MM.1S (cell line): ENCODE data around the gene YY1AP1.
"Not testable (repeated sequence)": the region's sequence is repeated elsewhere in the genome, so short reads cannot be mapped to it uniquely, and the experiment has no call there.

ENCODE experiments used
- DNase-seq: peaks from one replicate; pipeline ENCODE4 v3.0.0-alpha.2; 2015
- H2AFZ ChIP-seq: fragments of 300-600 bp; sonication (generic); 2 replicates; pipeline ENCODE4 v1.6.0; 2016; ENCODE audit warnings: antibody characterized with exemption, low read length
- H3F3A ChIP-seq: fragments of 300-600 bp; sonication (generic); 2 replicates; pipeline ENCODE4 v1.6.1; 2016; ENCODE audit warnings: mild to moderate bottlenecking, antibody characterized with exemption, low read length, moderate library complexity, mixed read lengths; ENCODE audit not compliant: insufficient read depth
- H3K27ac ChIP-seq: fragments of 300-600 bp; sonication (generic); 2 replicates; pipeline ENCODE4 v1.5.1; 2016; ENCODE audit warnings: mild to moderate bottlenecking, low read length
- H3K27me3 ChIP-seq: fragments of 300-600 bp; sonication (generic); replicated peaks from 2 replicates; pipeline ENCODE4 v1.6.0; 2016; ENCODE audit warnings: low read length; ENCODE audit not compliant: insufficient read depth
- H3K36me3 ChIP-seq: fragments of 300-600 bp; sonication (generic); replicated peaks from 2 replicates; pipeline ENCODE4 v1.6.1; 2016; ENCODE audit warnings: mild to moderate bottlenecking, low read length, mixed read lengths; ENCODE audit not compliant: insufficient read depth
- H3K4me1 ChIP-seq: fragments of 300-600 bp; sonication (generic); 2 replicates; pipeline ENCODE4 v1.6.1; 2016; ENCODE audit warnings: low read length, mixed read lengths
- H3K4me2 ChIP-seq: fragments of 300-600 bp; sonication (generic); 2 replicates; pipeline ENCODE4 v1.6.0; 2016; ENCODE audit warnings: low read depth, low read length
- H3K4me3 ChIP-seq: fragments of 300-600 bp; sonication (generic); 2 replicates; pipeline ENCODE4 v1.5.1; 2016; ENCODE audit warnings: low read length, mixed read lengths
- H3K79me2 ChIP-seq: fragments of 300-600 bp; sonication (generic); 2 replicates; pipeline ENCODE4 v1.6.1; 2016; ENCODE audit warnings: mixed run types, low read length, mixed read lengths
- H3K9ac ChIP-seq: fragments of 300-600 bp; sonication (generic); 2 replicates; pipeline ENCODE4 v1.6.1; 2016; ENCODE audit warnings: low read length, mixed read lengths
- H3K9me2 ChIP-seq: fragments of 300-600 bp; sonication (generic); replicated peaks from 2 replicates; pipeline ENCODE4 v1.6.1; 2016; ENCODE audit warnings: mild to moderate bottlenecking, low read length, mixed read lengths; ENCODE audit not compliant: insufficient read depth
- H3K9me3 ChIP-seq: fragments of 300-600 bp; sonication (generic); replicated peaks from 2 replicates; pipeline ENCODE4 v1.6.1; 2016; ENCODE audit warnings: mild to moderate bottlenecking, low read length, mixed read lengths; ENCODE audit not compliant: insufficient read depth
- H4K20me1 ChIP-seq: fragments of 300-600 bp; sonication (generic); 2 replicates; pipeline ENCODE4 v1.6.1; 2016; ENCODE audit warnings: mild to moderate bottlenecking, low read length, moderate library complexity, mixed read lengths; ENCODE audit not compliant: insufficient read depth
- EZH2 ChIP-seq: fragments of 300-600 bp; sonication (generic); optimal IDR thresholded peaks from 2 replicates; pipeline ENCODE3; 2017; ENCODE audit warnings: low read depth, mild to moderate bottlenecking, antibody characterized with exemption, low read length, mixed read lengths
- EZH2phosphoT487 ChIP-seq: fragments of 300-600 bp; sonication (generic); IDR thresholded peaks from 2 replicates; pipeline ENCODE4 v1.6.1; 2018; ENCODE audit warnings: antibody characterized with exemption, low read length
- TF ChIP-seq, protein P1 (sequence below): fragments of 300-600 bp; sonication (generic); IDR thresholded peaks from 2 replicates; pipeline ENCODE4 v1.5.1; 2016; ENCODE audit warnings: antibody characterized with exemption, low read length, mixed read lengths

Gene YY1AP1

DNA sequence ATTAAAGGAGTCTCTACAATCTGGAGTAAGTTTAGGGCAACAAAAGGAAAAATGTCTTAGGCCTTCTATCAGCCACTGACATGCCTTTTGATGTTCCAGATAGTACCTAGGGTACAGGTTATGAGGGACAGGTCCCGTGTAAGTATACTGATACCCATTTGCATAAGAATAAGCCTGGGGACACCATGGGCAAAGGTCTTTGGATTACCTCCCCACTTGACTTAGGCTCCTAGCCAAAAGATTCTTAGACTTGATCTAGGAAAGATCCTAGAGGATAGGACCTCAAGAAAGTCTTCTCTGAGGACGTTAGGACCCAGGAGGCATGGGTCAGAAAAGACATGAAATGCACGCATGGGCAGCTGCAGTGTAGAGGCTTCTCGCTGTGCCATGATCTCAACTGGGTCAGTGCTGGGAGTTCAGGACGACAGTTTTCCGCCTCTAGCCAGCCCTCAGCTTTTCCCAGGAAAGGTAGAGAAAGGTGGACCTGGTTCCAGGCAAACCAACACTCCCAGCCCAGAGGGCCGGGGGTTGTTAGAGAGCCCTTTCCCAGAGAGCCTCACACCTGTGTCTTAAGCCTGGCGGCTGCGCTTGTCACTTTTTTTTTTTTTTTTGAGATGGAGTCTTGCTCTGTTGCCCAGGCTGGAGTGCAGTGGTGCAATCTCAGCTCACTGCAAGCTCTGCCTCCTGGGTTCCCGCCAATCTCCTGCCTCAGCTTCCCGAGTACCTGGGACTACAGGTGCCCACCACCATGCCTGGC, 52.0 kb downstream of the YY1AP1 start:
- H3K9me2 ChIP-seq, result no peaks in the 10 kb centered on the region
- H3F3A ChIP-seq, result no peaks in the 10 kb centered on the region
- H3K36me3 ChIP-seq, result no peaks in the 10 kb centered on the region
- H4K20me1 ChIP-seq, result no peaks in the 10 kb centered on the region
- no peak for DNase-seq
- H3K4me2 ChIP-seq, result no peak overlapping the region
- H3K27ac ChIP-seq, result no peak overlapping the region
- no peaks in the 10 kb centered on the region for H3K79me2 ChIP-seq
- H2AFZ ChIP-seq, result no peak overlapping the region
- no peaks in the 10 kb centered on the region for H3K9me3 ChIP-seq
- H3K4me3 ChIP-seq, result no peak overlapping the region
- TF ChIP-seq, protein P1, sequence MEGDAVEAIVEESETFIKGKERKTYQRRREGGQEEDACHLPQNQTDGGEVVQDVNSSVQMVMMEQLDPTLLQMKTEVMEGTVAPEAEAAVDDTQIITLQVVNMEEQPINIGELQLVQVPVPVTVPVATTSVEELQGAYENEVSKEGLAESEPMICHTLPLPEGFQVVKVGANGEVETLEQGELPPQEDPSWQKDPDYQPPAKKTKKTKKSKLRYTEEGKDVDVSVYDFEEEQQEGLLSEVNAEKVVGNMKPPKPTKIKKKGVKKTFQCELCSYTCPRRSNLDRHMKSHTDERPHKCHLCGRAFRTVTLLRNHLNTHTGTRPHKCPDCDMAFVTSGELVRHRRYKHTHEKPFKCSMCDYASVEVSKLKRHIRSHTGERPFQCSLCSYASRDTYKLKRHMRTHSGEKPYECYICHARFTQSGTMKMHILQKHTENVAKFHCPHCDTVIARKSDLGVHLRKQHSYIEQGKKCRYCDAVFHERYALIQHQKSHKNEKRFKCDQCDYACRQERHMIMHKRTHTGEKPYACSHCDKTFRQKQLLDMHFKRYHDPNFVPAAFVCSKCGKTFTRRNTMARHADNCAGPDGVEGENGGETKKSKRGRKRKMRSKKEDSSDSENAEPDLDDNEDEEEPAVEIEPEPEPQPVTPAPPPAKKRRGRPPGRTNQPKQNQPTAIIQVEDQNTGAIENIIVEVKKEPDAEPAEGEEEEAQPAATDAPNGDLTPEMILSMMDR, result no peak
- TF ChIP-seq EZH2phosphoT487, result no peak
- no peak for TF ChIP-seq EZH2
- no peak overlapping the region for H3K9ac ChIP-seq
- H3K4me1 ChIP-seq, result peaks cover 4% of the 10 kb centered on the region; the same call in 1 of the 2 replicates
- H3K27me3 ChIP-seq, result no peaks in the 10 kb centered on the region

DNA sequence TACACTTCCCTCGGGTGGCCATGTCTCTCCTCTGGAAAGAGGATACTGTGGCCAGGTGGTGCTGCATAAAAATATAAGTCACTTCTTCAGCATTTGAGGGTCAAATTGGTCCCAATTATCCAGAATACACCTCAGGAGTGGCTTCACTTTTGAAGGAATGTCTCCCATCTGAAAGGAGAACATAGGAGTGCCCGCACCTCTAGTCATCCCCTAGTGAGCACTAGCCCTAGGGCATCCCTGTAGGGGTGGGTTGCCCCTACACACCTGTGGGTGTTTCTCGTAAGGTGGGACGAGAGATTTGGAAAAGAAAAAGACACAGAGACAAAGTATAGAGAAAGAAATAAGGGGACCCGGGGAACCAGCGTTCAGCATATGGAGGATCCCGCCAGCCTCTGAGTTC, 62.1 kb downstream of the YY1AP1 start:
- not testable (repeated sequence) for DNase-seq, H3K9ac ChIP-seq, H2AFZ ChIP-seq, H3K36me3 ChIP-seq, H3K4me2 ChIP-seq, H3K9me3 ChIP-seq, H3K79me2 ChIP-seq, H3K4me3 ChIP-seq, H3K27ac ChIP-seq, H3K9me2 ChIP-seq, H3K4me1 ChIP-seq, H3F3A ChIP-seq, H4K20me1 ChIP-seq, H3K27me3 ChIP-seq

- no peak overlapping the region for H2AFZ ChIP-seq
- H3K36me3 ChIP-seq, result no peaks in the 10 kb centered on the region
- no peaks in the 10 kb centered on the region for H3F3A ChIP-seq
- no peaks in the 10 kb centered on the region for H3K9me3 ChIP-seq
- DNase-seq, result no peak
- H3K4me3 ChIP-seq, result no peak overlapping the region
- H3K4me2 ChIP-seq, result no peak overlapping the region
- H3K79me2 ChIP-seq, result no peaks in the 10 kb centered on the region
- H3K9ac ChIP-seq, result no peak overlapping the region
- H3K4me1 ChIP-seq, result no peaks in the 10 kb centered on the region
- no peak overlapping the region for H3K27ac ChIP-seq
- no peaks in the 10 kb centered on the region for H4K20me1 ChIP-seq
- TF ChIP-seq, protein P1, result no peak
- TF ChIP-seq EZH2phosphoT487 (no peak), EZH2 (no peak)
- no peaks in the 10 kb centered on the region for H3K27me3 ChIP-seq
- H3K9me2 ChIP-seq, result no peaks in the 10 kb centered on the region
These were observed 65.2 kb downstream of the YY1AP1 start for GRCh38 chr1:155623357-155623756.

GRCh38 chr1:155622191-155622590, 66.4 kb downstream of the YY1AP1 start:
- H4K20me1 ChIP-seq, result no peaks in the 10 kb centered on the region
- no peak for TF ChIP-seq EZH2phosphoT487
- TF ChIP-seq, protein P1, result no peak
- TF ChIP-seq EZH2, result no peak
- H3K79me2 ChIP-seq, result no peaks in the 10 kb centered on the region
- H3F3A ChIP-seq, result no peaks in the 10 kb centered on the region
- H2AFZ ChIP-seq, result no peak overlapping the region
- H3K9me3 ChIP-seq, result no peaks in the 10 kb centered on the region
- no peak overlapping the region for H3K27ac ChIP-seq
- no peak overlapping the region for H3K4me3 ChIP-seq
- no peak for DNase-seq
- H3K36me3 ChIP-seq, result no peaks in the 10 kb centered on the region
- no peaks in the 10 kb centered on the region for H3K9me2 ChIP-seq
- no peak overlapping the region for H3K4me2 ChIP-seq
- H3K27me3 ChIP-seq, result no peaks in the 10 kb centered on the region
- no peaks in the 10 kb centered on the region for H3K4me1 ChIP-seq
- H3K9ac ChIP-seq, result no peak overlapping the region

DNA sequence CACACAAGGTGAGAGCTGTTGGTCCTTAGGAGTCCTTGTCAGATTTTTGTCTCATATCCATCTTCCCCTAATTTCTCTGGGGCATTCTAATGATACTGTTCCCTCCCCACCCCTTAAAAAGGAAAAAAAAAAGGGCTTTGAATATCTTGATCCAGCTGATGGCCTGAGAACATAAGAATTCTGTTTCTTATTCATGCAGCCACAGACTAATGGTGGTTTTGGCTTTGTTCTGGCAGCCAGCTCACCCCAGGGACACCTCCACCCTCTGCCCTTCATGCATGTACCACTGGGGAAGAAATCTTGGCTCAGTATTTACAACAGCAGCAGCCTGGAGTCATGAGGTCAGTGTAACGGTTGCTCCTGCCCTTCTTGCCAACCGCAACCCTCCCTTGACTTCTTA, 75.3 kb downstream of the YY1AP1 start:
- not testable (repeated sequence) for DNase-seq, H3K4me2 ChIP-seq, H3K9me2 ChIP-seq, H4K20me1 ChIP-seq, H2AFZ ChIP-seq, H3K9me3 ChIP-seq, H3F3A ChIP-seq, H3K27me3 ChIP-seq, H3K4me1 ChIP-seq, H3K27ac ChIP-seq, H3K9ac ChIP-seq, H3K79me2 ChIP-seq, H3K4me3 ChIP-seq, H3K36me3 ChIP-seq
